GM21786 (cell line): ENCODE measurements around the gene MATCAP1.
A peak's percentile ranks its signal among the peaks of the same experiment; 100 is the strongest.

Source experiments
- ATAC-seq: cut with Tn5 transposase; IDR thresholded peaks from one replicate; pipeline ENCODE4 v1.9.1; 2021; ENCODE audit not compliant: unreplicated experiment

Gene MATCAP1

DNA sequence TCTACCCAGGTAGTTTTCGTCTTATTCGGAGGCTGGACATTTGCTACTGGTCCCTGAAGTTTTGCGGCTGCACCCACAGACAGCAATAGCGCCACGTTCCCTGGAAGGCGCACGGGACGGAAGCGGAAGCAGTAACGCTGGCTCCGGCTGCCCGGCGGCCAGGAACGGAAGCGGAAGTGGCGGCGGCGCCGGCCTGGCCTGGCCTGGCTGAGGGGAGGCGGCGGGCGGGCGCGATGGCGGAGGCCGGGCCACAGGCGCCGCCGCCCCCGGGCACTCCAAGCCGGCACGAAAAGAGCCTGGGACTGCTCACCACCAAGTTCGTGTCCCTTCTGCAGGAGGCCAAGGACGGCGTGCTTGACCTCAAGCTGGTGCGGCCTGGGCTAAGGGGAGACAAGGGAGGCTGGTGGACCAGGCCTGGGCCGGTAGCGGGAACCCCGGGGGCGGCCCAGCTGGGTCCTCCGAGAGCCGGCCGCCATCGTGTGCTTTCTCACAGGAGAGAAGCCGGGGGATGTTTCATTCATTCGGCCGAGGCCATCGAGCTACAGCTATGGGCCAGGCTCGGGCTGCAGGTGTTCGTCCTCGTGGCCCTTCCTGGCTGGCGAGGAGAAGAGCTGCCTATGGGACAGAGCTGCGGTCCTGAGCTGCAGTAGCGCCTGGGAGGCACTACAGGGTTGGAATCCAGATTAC lies 8.4 kb upstream of the MATCAP1 start, which contains the start of gene E2F4:
E2F4 (plus strand) TSS at position 161 of the 687 bp plus-strand sequence; CDS start at position 234, 73 bp downstream.
- ATAC-seq: peak; percentile 93

DNA sequence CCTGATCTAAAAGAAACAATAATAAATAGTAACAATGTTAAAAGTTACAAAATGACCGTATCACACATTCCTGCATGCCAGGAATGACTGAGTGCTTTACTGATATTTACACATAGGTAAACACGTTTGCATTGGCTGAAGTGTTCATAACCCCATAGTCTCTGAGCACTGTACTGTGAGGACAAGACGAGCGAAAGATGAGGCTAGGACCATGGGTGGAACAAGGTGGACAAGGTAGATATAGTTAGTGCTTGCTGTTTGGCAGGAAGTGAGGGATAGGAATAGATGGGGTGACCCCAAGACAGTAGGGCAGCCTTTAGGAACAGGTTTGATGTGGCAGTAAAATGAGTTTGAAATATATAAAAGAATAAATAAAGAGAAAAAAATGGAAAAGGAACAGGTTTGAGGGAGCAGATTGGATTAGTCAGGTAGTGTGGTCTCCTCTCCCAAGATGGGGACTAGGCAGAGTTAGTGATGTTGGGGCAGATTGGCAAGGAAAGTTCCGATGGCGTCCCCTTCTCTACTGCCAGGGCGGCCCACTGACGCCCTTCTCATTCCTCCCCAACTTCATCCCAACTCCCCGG lies 7.7 kb upstream of the MATCAP1 start:
- ATAC-seq: no peak

DNA sequence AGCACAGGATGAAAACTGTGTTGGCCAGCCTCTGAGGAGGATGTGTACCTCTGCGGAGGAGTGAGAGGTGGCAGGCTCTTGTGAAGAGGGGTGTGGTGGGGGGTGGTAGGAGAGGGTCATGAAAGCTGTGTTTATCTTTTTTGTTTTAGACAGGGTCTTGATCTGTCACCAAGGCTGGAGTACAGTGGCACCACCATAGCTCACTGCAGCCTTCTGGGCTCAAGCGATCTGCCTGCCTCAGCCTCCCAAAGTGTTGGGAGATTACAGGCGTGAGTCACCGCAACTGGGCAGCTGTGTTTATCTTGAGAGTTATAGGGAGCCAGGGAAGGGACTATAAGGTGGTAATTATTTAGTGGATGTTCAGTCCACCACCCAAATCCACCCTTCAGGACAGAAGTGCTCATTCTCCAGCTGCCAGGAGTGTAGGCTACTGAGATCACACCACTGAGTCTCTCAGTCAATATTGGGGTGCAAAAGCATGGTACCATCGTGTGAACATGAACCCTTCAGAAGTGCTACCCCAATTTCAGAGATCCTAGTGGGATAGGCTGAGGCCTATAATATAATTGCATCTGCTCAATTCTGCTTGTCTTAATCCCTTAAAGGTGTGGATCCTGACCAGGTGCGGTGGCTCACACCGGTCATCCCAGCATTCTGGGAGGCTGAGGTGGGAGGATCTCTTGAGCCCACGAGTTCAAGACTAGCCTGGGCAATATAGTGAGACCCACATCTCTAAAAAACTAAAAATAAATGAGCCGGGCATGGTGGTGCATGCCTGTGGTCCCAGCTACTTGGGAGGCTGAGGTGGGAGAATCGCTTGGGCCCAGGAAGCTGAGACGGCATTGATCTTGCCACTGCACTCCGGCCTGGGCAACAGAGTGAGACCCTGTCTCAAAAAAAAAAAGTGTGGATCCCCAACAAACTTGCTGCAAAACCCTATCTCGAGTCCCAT lies 7.0 kb upstream of the MATCAP1 start:
- ATAC-seq: no peak

DNA sequence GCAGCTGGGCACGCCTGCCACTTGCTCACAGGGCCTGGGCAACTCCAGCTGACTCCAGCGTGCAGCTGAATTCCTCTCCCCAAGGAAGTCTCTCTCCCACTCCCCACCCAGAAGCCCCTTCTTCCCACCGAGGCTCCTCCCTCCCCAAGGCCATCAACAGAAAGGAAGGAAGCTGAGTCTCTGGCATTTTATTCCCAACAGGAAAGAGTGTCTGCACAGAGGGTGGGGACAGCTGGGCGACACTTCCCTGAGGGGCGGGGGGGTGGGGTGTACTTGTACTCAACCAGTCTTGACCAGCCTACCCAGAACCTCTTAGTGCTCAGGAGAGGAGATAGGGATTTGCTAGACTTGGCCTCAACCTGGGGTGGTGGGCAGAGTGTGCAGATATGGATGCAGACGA lies 6.3 kb upstream of the MATCAP1 start, which contains the start of gene EXOC3L1:
EXOC3L1 (minus strand) TSS at position 96 of the 400 bp plus-strand sequence. CDS start 460 bp downstream, outside the sequence.
- no peak for ATAC-seq

DNA sequence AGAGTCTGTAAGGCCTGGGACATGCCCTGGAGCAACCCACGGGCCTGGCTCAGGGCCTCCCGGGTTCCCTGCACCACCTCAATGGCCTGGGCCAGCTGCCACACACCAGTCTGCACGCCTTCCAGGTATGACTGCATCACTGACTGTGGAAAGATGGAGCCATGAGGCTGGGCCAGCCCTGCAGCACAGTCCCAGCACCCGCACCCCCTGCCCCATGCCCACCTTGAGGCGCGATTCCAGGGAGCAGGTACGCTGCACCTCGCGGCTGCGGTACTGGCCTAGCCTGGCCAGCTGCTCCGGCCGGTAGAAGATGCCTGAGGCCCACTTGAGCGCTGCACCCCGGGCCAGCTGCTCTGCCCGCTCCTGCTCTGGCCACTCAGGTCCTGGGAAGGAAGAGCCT lies 5.0 kb upstream of the MATCAP1 start:
- ATAC-seq: no peak

DNA sequence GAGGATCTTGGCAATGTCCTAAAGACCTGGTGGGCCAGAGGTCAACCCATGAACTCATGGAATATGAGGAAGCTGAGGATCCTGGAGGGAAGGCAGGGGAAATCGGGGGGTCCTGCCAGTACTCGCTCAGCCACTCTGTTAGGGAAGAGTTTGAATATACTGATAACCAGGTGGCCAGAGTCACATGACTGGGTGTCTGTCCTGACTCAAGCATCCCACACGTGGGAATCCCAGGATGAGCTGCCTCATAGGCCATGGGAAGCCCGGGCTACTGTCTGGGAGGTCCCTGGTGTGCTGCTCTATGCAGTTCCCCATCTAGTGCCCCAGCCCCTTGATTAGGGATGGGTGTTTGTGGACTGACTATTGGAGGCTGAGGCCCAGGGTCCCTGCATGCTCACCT lies 4.6 kb upstream of the MATCAP1 start:
- ATAC-seq: no peak

DNA sequence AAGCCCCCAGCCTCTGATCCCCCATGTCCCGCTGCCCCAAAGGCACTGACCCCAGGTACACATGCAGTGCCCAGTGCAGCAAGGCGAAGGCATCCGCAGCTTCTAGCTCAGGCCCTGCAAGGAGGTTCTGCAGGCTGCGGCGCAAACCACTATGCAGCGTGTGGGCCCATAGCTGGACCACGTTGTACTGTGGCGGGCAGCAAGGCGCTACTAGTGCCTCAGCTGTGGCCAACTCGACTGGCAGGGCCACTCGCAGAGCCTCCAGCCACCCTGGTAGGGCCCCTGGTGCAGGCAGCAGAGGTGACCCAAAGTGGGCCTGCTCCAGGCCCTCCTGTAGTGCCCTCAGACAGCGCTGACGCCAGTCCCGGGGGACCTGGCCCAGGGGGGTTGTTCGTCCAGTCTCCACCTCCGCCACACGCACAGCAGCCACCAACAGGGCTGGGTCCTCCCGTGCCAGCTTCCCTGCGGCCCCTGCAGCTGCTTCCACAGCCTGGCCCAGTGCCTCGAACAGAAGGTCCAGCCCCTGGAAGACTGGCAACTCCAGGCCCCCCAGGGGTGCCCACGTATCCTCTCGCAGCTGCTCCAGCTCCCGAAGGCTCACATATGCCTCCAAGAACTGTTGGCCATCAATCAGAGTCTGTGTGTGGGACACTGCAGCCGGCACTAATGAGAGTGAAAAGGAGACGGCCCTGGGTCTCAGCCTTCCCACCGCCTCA lies 3.6 kb upstream of the MATCAP1 start:
- ATAC-seq: no peak

DNA sequence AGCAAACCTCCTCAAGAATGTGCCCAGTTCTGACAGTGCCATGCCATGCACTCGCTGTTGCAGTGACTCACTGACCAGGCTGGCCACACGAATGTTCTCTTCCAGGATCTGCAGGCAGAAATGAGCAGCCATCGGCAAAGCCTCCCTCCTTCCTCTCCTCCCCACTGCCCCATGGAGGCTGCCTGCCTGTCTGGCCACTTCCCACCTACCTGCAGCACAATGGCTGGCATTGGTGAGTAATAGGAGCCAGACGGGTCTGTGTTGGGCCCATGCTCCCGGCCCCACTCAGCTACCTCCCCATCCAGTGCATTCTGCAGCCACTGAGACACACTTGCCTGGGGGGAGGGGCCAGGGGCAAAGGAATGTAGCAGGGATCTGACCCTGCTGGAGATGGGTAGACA lies 2.8 kb upstream of the MATCAP1 start:
- ATAC-seq: no peak

DNA sequence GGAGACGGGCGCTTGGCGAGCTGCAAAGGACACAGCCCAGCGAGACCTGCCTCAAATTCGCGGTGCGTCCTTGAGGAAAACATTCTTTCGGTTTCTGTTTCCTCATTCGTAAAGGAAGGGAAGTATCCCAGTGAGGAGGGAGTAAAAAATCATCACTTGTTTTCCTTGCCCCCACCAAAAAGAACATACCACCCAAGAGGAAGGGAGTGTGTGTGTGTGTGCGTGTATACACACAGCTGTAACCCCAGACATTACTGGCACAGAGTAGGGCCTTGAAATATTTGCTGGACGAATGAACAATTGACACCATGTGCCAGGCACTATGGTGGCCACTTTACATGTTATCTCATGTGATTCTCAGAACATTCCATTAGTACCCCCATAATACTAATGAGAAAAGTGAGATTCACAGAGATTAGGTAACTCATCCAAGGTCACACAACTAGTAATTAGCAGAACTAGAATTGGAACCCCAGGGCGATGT lies 1.9 kb upstream of the MATCAP1 start:
- no peak for ATAC-seq

DNA sequence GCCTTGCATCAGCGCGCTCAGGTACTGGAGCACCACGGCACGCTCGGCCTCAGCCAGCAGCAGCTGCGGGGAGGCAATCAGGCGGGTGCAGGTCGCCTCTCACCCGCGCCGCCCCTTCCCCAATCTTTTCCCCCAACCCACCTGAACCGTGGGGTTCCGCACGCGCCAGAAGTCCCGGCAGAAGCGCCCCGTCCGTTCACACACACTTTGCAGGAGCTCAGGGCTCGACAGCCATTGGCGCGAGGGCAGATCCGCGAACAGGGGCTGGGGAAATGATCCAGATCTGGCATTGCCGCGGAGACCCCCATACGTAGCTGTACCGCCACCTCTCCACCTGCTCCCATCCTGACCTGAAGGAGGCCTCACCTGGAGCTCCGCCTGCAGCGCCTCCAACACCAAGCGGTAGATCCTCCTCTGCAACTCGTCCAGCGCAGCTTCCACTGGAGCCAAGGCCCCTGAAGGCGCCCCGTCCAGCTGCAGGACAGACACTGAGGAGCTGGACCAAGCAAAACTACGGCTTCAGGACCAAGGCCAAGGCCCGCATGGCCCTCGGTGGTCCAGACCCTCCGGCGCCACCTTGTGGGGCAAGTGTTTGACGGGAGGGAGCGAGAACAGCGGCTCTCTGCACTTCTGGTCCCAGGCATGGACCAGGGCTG lies 1.4 kb upstream of the MATCAP1 start:
- ATAC-seq: peak; percentile 20

DNA sequence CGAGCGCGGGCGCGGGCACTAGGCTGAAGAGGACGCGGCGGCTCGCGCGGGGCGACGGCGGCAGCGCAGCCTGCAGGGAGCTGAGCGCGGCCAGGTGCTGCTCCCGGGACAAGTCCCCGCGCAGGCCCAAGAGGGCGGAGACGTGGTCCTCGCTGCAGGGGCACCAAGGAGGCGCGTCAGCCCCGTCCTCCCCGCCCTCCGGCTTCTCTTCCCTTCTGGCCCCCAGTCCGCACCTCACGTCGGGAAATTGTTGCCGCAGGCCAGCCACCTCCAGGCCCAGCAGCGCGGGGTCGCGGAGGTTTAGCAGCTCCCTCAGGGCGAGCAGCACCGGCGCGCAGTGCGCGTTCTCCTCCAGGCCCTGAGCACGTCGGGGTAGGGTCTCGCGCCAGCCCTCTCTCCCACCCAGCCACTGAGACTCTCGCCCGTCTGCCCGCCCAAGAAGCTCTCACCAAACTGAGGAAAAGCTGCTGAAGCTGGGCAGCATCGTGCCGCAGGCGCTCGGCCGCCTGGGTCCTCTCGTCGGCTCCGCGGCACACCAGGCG lies 761 bp upstream of the MATCAP1 start:
- ATAC-seq: no peak

DNA sequence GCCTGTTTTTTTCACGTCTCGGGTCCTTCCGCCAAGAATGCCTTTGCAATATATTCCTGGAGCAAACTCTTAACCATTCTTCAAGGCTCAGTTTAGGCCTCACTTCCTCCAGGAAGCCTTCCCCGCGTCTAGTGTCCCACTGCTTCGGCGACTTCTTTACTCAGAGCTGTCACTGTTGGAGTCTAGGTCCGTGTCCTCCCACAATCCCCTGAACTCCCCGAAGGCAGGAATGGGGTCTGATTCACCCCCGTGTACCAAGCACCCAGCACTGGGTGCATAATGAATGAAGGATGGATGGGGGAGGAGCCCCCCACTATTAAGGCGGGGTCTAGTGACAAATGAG lies 508 bp downstream of the MATCAP1 start:
- no peak for ATAC-seq

DNA sequence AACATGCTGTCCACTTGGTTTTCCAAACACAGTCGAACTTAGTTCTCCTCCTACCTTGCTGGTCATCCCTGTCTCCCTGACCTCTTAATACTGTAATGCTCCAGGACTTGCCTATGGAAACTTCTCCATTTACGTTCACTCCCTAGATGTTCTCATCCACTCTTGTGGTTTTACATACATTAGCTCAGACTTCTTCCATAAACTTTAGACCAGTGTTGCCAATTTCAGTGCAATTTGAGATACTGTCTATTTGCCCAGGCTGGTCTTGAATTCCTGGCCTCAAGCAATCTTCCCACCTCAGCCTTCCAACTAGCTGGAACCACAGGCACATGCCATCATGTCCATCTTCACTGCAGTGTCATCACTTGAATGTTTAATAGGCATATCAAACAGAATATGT lies 1.5 kb downstream of the MATCAP1 start:
- ATAC-seq: no peak

DNA sequence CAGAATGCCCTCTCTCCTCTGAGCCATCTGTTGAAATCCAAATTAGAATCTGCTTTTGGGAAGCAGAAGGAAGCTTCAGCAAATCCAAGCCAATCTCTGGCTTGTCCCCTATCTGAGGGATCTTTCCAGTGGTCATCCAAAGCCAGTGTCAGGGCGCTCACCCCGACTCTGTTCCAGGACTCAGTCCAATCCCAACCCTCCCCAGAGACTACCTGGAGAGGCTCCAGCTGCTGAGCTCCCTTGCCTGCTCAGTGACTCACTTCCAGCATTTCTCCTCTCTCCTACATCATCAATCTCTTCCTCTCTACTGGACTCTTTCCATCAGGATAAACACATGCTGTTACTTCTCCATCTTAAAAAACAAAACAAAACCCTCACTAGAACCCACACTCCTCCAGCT lies 2.4 kb downstream of the MATCAP1 start:
- ATAC-seq: no peak

DNA sequence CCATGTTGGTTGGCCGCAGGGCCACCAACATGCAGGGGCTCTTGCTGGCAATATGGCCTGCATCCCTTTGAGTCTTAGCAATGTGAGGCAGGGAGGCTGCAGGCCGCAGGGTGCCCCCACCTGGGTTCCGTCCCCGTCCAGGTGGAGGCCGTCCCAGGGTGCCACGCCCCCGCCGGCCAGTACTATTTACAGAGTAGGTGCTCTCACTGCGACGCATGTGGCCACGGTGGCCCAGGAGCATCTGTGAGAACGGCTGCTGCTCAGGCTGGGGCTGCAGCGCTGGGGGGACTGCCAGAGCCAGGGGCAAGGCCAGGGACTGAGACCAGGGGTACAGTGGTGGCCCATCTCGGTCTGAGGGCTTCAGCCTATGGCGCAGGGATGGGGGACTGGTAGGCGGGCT lies 3.6 kb downstream of the MATCAP1 start:
- no peak for ATAC-seq

DNA sequence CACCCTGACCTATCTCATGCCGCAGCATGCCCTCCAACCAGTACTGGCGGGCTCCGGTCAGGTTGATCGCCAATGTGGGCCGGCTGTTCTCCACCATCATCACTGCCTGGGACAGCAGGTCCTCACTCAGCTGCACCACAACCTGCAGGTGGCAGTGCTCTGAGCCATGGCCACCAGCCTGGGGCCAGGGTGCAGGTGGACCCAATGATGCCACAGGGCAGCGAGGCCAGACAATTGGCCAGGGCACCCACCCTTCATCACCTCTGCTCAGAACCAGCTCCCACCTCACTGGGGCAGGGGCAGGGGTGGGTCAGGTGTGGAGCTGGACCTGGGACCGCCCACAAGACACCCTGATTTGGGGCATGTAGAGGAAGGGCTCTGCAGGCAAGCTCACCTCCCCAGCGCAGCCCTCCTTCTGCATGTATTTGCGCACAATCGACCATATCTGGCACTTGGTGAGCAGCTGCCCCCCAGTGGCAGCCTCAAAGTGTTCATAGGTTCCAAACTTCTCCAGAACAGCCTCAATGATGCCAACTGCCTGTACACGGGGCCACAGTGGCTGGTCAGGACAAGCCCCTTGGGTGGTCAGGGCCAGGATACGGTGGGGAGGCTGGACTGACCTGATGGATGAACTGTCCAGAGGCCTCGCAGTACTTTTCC lies 4.2 kb downstream of the MATCAP1 start:
- ATAC-seq: no peak

DNA sequence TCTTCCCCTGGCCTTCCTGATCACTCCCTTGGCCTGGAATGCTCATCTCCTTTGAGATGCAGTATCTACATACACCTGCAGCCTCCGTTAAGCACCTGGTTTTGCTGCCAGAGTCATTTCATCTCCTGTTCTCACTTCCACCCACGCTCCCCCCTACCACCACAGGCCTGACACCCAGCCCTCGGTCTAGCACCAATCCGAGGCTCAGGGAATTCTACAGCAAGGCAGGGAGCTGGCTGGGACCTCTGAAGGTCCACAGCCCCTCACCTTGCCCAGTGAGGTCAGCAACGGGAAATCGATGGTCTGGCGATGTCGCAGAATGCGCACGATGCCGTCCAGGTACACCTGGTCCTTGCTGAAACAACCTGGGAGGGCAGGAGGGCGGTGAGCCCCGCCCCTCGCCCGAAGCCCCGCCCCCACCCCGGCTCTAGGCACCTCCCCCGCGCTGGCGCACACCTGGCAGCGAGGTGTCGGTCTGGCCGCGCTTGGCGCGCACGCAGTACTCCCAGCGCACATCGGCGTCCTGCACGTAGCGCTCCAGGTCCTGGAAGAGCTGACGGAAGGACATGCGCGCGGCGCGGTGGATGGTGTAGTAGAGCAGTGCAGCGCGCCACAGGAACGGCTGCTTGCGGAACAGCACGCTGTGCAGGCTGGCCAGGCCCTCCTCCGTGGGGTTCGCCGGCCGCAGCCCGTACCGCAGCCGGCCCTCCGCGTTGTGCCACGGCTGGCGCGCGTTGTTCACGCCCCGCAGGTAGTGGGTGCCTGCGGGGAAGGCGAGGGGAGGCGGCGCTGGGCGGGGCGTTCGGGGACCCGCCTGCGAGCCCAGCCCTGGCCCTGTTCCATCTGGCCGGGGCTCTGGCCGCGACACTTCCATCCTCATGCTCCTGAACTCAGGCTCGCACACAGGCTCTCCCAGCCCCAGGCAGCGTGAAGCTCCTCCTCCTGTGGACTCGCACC lies 5.7 kb downstream of the MATCAP1 start:
- ATAC-seq: no peak

DNA sequence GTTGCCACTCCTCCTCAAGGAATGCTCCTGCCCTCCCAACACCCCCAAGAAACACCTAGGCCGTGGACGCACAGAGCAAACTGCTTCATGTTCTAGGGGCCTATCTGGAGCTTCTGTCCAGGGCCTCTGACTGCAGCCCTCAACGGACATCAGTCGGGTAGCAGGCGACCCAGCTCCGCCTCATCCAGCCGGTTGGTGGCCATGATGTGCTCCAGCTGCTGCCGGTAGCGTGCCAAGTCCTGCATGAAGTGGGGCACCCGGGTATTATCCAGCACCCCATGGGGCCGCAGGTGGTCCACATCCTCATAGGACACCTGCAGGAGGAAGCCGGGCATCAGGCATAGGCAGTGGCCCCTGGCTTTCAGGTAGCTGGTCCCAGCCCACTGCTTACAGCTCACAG lies 7.1 kb downstream of the MATCAP1 start:
- no peak for ATAC-seq
